Stimulated activated CD4-positive, alpha-beta T cell treated with anti-CD3 and anti-CD28 coated beads, TNF-alpha, amount 100 ng/mL, for 4 hours (primary cell): ENCODE data around the gene TNFRSF14.

ENCODE experiments used
- DNase-seq, 3 experiments: peaks; one replicate each; pipeline ENCODE4 v3.0.0-alpha.2; 2020; ENCODE audit warnings: low read depth in 3 of 3

Gene TNFRSF14

DNA sequence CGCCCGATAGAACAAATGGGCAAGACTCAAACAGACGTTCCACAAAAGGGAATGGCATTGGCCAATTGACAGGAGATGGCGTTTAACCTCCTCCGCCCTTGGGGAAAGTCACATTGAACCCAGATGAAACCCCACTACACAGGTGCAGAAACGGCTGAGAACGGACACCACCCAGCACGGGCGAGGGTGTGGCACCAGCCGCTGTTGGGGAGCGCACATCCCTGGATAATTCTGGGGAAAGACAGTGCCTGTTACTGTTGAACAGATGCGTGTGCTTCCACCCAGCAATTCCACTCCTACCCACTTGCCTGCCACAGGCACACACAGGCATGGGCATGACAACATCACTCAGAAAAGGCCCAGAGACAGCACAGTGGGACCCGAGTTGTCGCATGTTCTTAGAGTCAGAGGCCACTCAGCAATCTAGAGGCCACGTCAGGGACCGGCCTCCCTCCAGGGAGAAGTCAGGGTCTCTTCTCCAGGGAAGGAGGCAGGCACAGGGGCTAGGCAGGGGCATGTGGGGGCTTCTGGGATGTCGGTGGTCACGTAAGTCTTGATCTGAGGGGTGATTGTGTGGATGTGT lies 45.6 kb downstream of the TNFRSF14 start:
- DNase-seq, result no peak

DNA sequence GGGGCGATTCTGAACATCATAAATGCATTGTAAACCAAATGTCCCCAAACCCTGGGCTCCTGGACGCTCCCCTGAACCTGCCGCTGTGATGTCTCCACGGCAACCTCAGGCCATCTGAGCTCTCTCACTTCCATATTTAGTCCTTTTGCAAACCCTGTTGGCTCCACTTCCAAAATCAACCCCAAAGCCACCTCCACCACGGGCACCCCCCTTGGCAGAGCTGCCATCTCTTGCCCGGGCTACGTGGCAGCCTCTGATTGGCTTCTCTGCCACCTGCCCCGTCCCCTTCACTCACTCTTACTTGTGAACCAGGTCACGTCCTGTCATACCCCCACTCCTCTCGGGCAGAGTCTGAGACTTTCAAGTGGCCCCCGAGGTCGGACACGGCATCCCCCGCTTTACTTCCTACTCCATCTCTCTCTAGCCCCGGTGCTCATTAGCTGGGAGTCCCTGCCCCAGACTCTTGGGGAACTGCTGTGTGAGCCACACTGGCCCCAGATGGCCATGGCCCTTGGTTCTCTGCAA lies 46.2 kb downstream of the TNFRSF14 start:
- no peak for DNase-seq

DNA sequence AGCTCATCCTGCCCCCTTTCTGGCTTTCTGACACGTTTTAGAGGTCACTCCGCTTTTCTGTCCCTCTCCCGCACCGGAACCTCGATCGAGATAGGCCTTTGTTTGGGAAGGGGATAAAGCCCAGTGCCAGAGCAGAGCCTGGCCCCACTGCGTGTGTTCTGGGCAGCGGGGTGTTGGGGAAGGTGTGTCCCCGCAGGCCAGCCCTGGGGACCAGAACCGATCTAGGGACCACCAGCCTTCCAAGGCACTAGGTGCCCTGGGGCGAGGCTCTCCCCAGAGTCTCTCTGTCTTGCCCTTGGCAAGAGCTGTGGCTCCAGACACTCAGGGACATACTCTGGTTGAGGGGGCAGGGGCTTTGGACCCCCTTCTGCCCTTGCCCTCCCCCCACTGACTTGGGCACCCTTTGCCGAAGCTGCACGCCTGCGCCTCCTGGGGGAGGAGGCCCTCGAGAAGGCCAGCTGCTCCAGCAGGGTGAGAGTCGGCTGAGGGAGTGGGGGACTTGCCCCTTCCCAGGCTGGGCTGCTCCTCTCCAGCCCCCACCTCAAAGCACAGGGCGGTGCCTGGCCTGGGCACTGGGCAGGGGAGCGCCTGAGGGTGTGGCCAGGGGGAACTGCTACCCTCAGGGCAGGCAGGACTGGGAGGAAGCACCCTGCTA lies 46.8 kb downstream of the TNFRSF14 start:
- no peak for DNase-seq

GRCh38 chr1:2603521-2604155 lies 47.5 kb downstream of the TNFRSF14 start:
- DNase-seq, result no peak

DNA sequence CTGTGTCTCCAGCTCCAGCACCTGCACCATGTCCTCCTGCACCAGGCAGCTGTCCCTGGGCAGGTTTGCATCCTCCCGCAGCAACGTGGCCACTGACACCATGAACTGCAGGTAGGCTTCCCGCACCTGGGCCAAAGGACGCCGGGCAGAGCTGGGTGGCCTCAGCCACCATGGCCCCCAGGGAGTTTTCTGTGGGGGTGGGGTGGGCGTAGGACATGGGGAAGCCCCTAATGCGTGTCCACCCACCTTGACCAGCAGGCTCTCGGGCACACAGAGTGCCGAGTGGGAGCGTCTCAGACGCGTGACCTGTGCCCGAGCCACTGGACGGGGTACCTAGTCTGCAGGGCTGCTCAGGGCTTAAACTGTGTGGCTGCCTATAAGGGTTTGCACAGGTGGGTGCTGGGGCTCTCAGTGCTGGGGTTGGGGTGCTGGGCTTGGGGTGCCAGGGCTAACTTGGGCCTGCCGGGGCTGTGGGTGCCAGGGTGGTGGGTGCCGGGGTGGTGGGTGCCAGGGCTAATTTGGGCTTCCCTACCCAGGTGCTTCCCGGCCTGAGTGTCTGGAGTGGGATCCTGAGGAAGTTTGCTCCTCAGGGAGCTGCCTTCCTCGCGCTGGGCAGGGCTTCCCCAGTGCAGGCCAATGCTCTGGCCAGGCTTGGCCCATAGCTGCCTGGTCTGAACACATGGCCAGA lies 48.1 kb downstream of the TNFRSF14 start:
- DNase-seq, result no peak

GRCh38 chr1:2604844-2605508 lies 48.8 kb downstream of the TNFRSF14 start:
- DNase-seq, result no peak

DNA sequence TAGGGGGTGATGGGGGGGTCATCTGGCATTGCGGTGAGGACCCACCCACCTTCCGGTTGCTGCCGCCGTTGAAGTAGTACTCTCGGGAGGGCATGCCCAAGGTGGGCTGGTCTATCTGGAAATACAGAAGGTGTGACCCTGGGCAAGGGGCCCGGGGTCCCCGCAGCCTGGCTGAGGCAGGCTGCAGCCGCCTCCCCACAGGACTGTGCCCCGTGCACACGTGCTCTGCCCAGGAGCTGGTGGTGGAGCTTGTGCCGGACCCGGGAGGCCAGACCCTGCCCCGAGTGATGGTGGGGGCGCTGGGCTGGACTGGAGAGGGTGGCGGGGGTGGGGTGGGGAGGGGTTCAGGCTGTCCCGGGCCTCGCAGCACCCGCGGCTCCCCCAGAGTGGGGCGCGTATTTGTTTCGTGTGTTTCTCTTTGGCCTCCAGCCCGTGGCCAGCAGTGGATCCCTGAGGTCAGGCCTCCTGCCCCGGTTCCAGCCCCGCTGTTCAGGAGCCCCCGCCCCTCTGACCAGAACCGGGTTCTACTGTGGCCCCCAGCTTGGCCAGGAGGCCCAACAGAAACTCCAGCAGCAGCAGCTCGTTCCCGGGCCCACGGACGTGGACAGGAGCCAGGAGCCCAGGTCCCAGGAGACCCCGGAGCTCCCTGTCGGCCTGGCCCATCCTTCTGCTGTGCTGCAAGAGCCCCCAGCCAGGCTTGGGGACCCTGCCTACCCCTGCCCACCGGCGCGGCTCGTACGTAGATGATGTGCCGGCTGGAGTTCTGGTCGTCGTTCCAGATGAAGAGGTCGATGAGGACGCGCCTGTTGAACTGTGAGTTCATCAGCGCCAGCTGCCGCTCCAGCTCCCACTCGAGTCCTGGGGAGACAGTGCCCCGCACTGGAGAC lies 49.6 kb downstream of the TNFRSF14 start:
- no peak for DNase-seq

- DNase-seq, result no peak
Measured at GRCh38 chr1:2606396-2606880, 50.3 kb downstream of the TNFRSF14 start.

DNA sequence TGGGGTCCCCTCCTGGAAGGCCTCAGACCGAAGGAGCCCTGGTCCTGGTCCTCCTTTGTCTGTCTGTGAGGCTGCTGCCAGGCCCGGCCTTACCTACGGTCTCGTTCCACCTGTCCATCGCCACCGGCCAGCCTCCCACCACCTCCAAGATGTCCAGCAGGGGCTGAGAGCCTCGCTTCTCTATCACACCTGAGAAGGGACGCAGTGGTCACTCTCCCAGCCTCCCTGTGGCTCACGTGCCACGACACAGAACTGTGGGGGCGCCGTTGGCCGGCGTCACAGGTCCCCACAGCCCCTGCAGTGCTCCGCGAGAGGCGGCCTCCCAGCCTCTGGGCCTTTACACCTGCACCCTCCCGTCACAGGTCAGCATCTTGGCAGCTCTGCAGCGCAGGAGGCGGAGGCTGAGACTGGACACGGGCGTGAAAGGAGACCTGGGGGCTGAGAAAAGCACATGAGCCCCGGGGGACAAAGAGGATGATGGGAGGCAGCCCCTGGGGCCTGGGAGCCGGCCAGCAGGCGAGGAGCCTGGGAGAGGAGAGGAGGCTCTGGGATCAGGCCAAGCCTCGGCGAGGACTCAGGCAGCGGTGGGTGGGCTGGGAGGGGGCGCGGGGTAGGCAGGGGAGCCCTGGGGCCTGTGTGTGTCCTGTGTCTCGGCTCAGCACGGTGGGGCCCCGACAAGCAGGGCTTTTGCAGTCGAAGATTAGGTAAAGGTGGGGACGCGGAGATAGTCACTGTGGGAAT lies 50.9 kb downstream of the TNFRSF14 start:
- DNase-seq, result no peak

GRCh38 chr1:2607641-2608091 lies 51.5 kb downstream of the TNFRSF14 start:
- no peak for DNase-seq

- DNase-seq, result no peak
Measured at GRCh38 chr1:2609319-2610035, 53.3 kb downstream of the TNFRSF14 start.

DNA sequence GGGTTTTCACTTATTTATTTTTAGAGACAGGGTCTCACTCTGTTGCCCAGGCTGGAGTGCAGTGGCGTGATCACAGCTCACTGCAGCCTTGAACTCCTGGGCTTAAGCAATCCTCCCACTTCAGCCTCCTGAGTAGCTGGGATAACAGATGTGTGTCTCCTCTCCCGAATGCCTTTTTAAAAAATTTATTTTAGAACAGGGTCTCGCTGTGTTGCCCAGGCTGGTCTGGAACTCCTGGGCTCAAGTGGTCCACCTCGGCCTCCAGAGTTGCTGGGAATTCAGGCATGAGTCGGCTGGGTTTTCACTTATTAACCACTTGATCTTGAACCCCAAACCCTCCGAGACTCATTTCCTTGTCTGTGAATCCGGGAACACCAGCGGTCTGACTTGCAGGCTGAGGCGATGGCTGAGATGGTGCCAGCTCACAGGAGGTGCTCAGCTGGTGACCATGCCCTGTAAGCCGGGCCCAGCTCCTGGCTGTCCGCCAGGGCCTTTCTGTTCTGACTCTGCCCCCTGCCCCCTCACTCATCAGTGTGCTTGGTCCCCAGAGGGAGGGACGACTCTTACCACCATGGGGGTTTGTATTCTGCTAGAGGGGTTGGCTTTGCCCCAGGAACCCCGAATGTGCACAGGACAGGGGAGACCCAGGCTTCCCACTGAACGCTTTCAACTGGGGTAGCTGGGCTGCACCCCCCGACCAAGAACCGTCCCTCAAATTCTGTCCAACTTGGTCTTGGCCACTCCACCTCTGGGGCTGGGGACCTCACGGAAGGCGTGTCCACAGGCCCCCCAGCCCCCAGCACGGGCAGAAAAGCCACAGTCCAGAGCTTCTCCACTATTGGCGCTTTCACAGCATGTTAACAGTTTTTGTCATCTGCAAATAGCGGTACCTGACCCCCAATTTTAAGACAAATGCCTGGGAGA lies 54.1 kb downstream of the TNFRSF14 start:
- no peak for DNase-seq

DNA sequence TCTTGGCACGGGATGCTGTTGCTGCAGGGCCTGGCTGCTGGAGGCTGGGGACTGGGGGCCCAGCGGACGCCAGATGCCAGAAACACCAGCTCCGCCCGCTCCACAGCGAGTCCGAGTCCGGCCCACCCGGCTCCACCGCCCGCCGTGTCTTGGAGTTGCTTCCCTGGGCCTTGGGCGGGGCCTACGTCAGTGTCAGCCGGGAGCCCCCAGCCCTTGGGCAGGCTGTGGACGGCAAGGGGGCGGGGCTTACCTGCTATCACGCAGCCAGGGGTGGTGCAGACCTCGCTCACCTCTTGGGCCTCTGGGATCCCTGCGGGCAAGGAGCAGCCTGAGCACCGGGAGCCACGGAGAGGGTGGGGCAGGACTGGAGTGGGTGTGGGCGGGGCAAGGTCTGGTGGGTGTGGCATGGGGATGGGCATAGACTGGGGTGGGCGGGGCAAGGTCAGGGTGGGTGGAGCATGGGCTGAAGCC lies 54.9 kb downstream of the TNFRSF14 start:
- no peak for DNase-seq

DNA sequence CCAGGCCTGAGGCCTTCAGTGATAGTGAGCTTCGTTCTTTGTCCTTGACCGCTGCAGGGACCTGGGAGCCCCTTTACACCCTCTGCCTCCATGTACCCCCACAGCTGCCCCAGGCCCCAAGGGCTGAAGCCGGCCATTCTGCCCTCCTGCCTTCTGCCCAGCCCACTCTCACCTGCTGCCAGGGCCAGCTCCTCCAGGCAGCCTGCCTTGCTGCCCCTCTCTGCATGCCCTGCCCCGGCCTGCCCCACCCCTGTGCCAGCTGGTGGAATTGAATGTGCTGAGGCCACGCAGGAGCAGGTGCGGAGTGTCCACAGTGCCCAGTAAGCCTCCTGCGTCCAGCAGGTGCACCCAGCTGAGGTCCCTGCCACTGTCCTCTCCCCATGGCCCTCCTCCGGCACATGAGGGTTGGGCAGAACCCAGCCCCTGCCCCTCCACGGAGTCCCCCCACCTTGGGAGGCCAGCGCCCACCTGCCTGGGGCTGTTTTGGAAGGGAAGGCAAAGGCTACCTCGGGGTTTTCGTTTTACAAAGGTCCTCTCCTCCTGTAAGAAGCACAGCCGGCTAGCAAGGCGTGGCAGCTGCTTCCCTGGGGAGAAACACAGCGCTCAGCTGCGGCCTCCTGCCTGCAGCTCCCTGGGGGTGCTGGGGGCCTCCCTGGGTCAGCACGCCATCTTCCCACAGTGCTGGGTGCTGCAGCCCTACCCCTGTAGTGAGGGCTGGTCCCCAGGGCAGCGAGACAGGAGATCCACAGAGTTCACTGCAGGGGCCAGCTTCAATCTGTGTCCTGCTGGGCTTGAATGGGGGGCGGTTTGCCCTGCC lies 55.7 kb downstream of the TNFRSF14 start:
- DNase-seq, result no peak

- no peak for DNase-seq
Measured at GRCh38 chr1:2612591-2613365, 56.6 kb downstream of the TNFRSF14 start.
